ENCODE measurements around the gene SYTL1. TPM values are rescaled to one million over a fixed set of nuclear protein-coding genes. Genes with fewer than 3 reads are reported as not detected.
A peak's percentile ranks its signal among the peaks of the same experiment; 100 is the strongest.

The SYTL1 gene
- total RNA-seq (2011; cell fraction: chromatin; rRNA removed; ENCODE audit: low replicate concordance): 18.4 and 69.1 TPM in 2 replicates
- total RNA-seq (2011; cell fraction: nucleolus; rRNA removed): 29.5 and 45.5 TPM in 2 replicates
- 21.0 and 26.5 TPM in 2 replicates for total RNA-seq (2011; cell fraction: nucleoplasm; rRNA removed)
- 3.9 and 4.7 TPM in 2 replicates for total RNA-seq (2014; rRNA removed)
- 0.55 and 0.57 TPM in 2 replicates for total RNA-seq (2014; rRNA removed; fragmentation: Illumina TruSeq; extraction: Trizol)
- 1.7 and 2.2 TPM in 2 replicates for total RNA-seq (2015; rRNA removed; fragmentation: Illumina TruSeq; extraction: Trizol)
- total RNA-seq (2021): 6.0 and 9.3 TPM in 2 replicates
- polyA plus RNA-seq (2011; rRNA removed): 3.8 and 12.3 TPM in 2 replicates
- polyA plus RNA-seq (2011; cell fraction: cytosol; rRNA removed): 8.4 and 14.7 TPM in 2 replicates
- polyA plus RNA-seq (2011; cell fraction: nucleus; rRNA removed): 114 and 120 TPM in 2 replicates
- 7.0 and 32.0 TPM in 2 replicates for polyA plus RNA-seq (2012)
- 0.91 and 1.9 TPM in 2 replicates for polyA plus RNA-seq (2014; fragmentation: Illumina TruSeq; extraction: Trizol)
- under 1 TPM; 0.04 to 0.27 TPM for polyA plus RNA-seq (2014; fragmentation: Nextera tagmentation; extraction: Ambion mirVana)
- 5.9 and 8.6 TPM in 2 replicates for polyA plus RNA-seq (2014; rRNA removed)
- polyA minus RNA-seq (2011; rRNA and poly(A)+ RNA removed): 3.0 and 6.4 TPM in 2 replicates
- 4.6 and 14.3 TPM in 2 replicates for polyA minus RNA-seq (2011; cell fraction: cytosol; rRNA and poly(A)+ RNA removed)
- 14.7 and 18.1 TPM in 2 replicates for polyA minus RNA-seq (2011; cell fraction: nucleus; rRNA and poly(A)+ RNA removed)
- Bru-seq, nascent RNA: percentile 45 among the genes with signal in this experiment
- BruChase-seq, experiment 1, labeled RNA remaining after a 2-hour chase: percentile 41 among the genes with signal in this experiment
- BruChase-seq, experiment 2, labeled RNA remaining after a 6-hour chase: percentile 44 among the genes with signal in this experiment
- long read RNA-seq, experiment 1, partial matches to known transcripts: 5 of 7 reads
- long read RNA-seq, experiment 1, other reads (novel, unspliced or antisense): 2 of 7 reads
- long read RNA-seq, experiment 2, partial matches to known transcripts: 1 of 3 reads
- long read RNA-seq, experiment 2, other reads (novel, unspliced or antisense): 2 of 3 reads
- long read RNA-seq, experiment 3, partial matches to known transcripts: 0 of 1 reads
- long read RNA-seq, experiment 3, other reads (novel, unspliced or antisense): 1 of 1 reads

DNA sequence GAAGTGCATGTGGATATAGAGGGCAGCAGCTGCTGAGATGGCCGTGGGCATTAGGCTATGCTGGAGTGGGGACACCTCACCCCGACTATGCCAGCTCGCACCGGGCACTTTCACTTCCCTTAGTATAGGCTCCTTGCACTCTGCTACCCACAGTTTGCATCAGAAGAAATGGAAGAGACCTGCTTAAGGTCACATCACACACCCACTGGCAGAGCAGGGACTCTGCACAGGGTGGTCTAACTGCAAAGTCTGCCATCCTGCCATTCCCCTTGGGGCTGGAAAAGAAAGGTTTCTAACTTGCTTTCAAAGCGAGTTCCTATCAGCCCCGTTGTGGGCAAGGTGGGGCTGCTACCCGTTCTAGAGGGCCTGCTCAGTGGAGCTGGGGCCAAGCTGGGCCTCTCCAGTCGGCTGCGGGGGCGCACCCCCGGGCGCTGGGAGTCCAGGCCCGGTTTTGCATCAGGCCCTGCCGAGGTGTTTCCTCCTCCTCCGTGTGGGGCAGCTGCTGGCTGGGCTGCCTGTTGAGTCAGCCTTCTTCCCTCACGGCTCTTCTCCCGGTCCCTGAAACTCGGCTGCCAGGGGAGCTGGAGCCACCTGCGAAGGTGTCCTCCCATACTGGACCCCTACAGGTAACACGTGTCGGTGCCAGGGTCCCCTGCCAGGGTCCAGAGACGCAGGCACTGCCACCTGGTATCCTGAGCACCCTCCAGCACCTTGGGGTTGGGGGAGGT is at the start of gene SYTL1:
Gene SYTL1 (plus strand): TSS at position 498 of the 728 bp plus-strand sequence. CDS start 3,313 bp downstream, outside the sequence.
- 30% methylated on average over 19 of the region's 22 CpGs for whole genome bisulfite sequencing (ENCODE audit: insufficient coverage, low coverage, missing lambda C conversion rate)
- Histone ChIP-seq H3K9me3 (replicated peaks; ENCODE audit: control insufficient read depth, insufficient read depth, low read depth, low read length) (no peaks in the 10 kb centered on the region), H4K20me1 (replicated peaks; ENCODE audit: control insufficient read depth, insufficient read depth, low read length) (no peaks in the 10 kb centered on the region), H3K9me1 (ENCODE audit: control insufficient read depth, insufficient read depth, low read length) (no peaks in the 10 kb centered on the region), H3K4me3 (peak within 1 kb of the TSS; percentile 33), H3K27me3 (ENCODE audit: control insufficient read depth in 2 of 2, insufficient read depth in 2 of 2, low read length in 2 of 2) (no peaks in the 10 kb centered on the region), H3K4me2 (ENCODE audit: insufficient read depth, low read length) (peak within 1 kb of the TSS; percentile 72), H2AFZ (ENCODE audit: low read depth, low read length) (peak within 1 kb of the TSS; percentile 79), H3K9ac (ENCODE audit: insufficient read depth in 1 of 2, low read depth in 2 of 2, low read length in 2 of 2) (peak within 1 kb of the TSS; percentile 33 to 87; a peak in 3 of 4 replicates), H3K36me3 (ENCODE audit: control insufficient read depth, insufficient read depth, low read length) (peaks cover 2% of the 10 kb centered on the region; the same call in 2 of the 3 replicates), H3K79me2 (ENCODE audit: control insufficient read depth, insufficient read depth, low read length) (no peaks in the 10 kb centered on the region; the same call in 2 of the 3 replicates), H3K27ac (ENCODE audit: extremely low read depth, low read depth, low read length) (peak within 1 kb of the TSS; percentile 48; the same call in 2 of the 3 replicates), H3K4me1 (replicated peaks in 1 of 2; ENCODE audit: control insufficient read depth in 2 of 2, insufficient read depth in 2 of 2, low read length in 2 of 2) (peaks cover 24 to 31% of the 10 kb centered on the region in 2 experiments)
- ChIA-PET POLR2A (interaction anchor here (0.6 to 2.0 kb wide), 7 partner anchors 9 to 122 kb away, joined by 3 to 14 read pairs (median 5); partner anchors contain the start of gene MAP3K6), CTCF (ENCODE audit: low intra/inter-chr PET ratio) (interaction anchor here (0.7 to 1.0 kb wide), 2 partner anchors 9 to 147 kb away, joined by 3 read pairs; no protein-coding TSS in a partner anchor)
- intact Hi-C loops (cut with micrococcal nuclease) (no loop called here), in situ Hi-C loops (cut with MboI) (no loop called here)
- peak; percentile 87 for ATAC-seq
- peak; percentile 72 to 82 (median 81) for DNase-seq (ENCODE audit: extremely low read depth in 1 of 4, low spot score in 3 of 4)
- no peak for FAIRE-seq
- BruUV-seq (replicated peaks): no TSS peak
- peak; percentile 21; the same call in 1 of the 2 replicates for TF ChIP-seq SMARCE1 (IDR thresholded peaks at IDR 0.05)
- no peak for TF ChIP-seq CBX8 (IDR thresholded peaks at IDR 0.05; ENCODE audit: borderline replicate concordance, extremely low read depth, low read depth, low read length, poor library complexity, severe bottlenecking)
- TF ChIP-seq ZNF282 (CRISPR knock-in tag; IDR thresholded peaks at IDR 0.05): no peak
- TF ChIP-seq ZNF253 (CRISPR knock-in tag; conservative IDR thresholded peaks at IDR 0.05): no peak
- TF ChIP-seq, protein P1, sequence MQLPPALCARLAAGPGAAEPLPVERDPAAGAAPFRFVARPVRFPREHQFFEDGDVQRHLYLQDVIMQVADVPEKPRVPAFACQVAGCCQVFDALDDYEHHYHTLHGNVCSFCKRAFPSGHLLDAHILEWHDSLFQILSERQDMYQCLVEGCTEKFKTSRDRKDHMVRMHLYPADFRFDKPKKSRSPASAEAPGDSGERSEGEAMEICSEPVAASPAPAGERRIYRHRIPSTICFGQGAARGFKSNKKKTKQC (CRISPR knock-in tag; IDR thresholded peaks at IDR 0.05): no peak
- no peak for TF ChIP-seq STAT6 (CRISPR knock-in tag; IDR thresholded peaks at IDR 0.05)
- TF ChIP-seq GATAD2B (IDR thresholded peaks at IDR 0.05; ENCODE audit: borderline replicate concordance): no peak
- TF ChIP-seq CBX1 (IDR thresholded peaks at IDR 0.05; ENCODE audit: low read depth): no peak
- no peak for TF ChIP-seq ZNF3 (CRISPR knock-in tag; IDR thresholded peaks at IDR 0.05)
- no peak for TF ChIP-seq EP300 (IDR thresholded peaks at IDR 0.05; ENCODE audit: low read length)
- TF ChIP-seq MCM2 (IDR thresholded peaks at IDR 0.05; ENCODE audit: low read depth): no peak
- no peak for TF ChIP-seq GABPB1 (CRISPR knock-in tag; IDR thresholded peaks at IDR 0.05)

All from K562 (cell line).